Peyer's patch (tissue), 4 donors: ENCODE measurements around the gene GPSM3.
"Not testable (repeated sequence)": the region's sequence is repeated elsewhere in the genome, so short reads cannot be mapped to it uniquely, and the experiment has no call there.

Experiments used
- POLR2A ChIP-seq, 2 donors: fragments of 450-650 bp; IDR thresholded peaks; one replicate each; pipeline ENCODE4 v1.5.1; 2017; ENCODE audit warnings: antibody characterized with exemption in 2 of 2, mild to moderate bottlenecking in 2 of 2, moderate library complexity in 2 of 2
- TF ChIP-seq, protein P1 (sequence below), 6 experiments: fragments of 450-650 bp in 4 of 6; fragments of 200-600 bp in 2 of 6; sonication (generic) in 1 of 6; IDR thresholded peaks; one replicate each; pipeline ENCODE4 v1.5.1; 2017 to 2019; ENCODE audit warnings: antibody characterized with exemption in 6 of 6, mild to moderate bottlenecking in 3 of 6, moderate library complexity in 1 of 6

DNA sequence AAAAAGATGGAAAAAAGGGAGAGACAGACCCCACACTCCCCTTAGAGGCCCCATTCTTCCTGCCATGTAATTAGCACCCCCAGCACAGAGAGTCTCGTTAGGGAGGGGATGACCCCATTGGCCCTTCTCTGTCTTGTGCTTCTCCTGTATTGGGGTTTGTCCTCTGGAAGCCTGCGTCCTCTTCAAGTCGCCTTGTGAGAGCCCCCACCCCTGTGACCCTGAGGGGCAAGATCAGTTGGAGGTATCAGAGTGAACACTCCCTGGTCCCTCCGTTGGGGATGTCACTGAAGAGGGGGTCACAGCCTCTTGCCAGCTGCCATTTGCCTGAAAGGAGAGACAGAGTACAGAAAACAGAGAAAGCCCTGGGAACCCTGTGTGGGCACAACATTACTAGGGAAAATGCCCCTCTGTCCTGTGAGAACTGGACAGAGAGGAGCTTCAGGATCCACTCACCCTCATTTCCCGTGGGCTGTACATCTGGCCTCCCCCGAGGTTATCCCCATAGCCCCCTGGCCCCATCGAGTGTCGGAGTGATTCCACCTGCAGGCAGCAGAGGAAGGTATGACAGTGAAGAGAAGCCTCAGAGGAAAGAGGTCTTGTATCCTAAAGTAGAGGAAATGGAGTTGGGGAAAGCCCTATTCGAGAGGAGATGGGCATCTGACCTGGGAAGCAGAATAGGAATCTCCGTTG, 6.1 kb downstream of the GPSM3 start:
- not testable (repeated sequence) for TF ChIP-seq POLR2A (IDR thresholded peaks at IDR 0.05)
- TF ChIP-seq, protein P1, sequence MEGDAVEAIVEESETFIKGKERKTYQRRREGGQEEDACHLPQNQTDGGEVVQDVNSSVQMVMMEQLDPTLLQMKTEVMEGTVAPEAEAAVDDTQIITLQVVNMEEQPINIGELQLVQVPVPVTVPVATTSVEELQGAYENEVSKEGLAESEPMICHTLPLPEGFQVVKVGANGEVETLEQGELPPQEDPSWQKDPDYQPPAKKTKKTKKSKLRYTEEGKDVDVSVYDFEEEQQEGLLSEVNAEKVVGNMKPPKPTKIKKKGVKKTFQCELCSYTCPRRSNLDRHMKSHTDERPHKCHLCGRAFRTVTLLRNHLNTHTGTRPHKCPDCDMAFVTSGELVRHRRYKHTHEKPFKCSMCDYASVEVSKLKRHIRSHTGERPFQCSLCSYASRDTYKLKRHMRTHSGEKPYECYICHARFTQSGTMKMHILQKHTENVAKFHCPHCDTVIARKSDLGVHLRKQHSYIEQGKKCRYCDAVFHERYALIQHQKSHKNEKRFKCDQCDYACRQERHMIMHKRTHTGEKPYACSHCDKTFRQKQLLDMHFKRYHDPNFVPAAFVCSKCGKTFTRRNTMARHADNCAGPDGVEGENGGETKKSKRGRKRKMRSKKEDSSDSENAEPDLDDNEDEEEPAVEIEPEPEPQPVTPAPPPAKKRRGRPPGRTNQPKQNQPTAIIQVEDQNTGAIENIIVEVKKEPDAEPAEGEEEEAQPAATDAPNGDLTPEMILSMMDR (IDR thresholded peaks at IDR 0.05) = not testable (repeated sequence)
